GM10266 (cell line): ENCODE measurements around the gene OPRL1.

Source experiments
- DNase-seq: peaks from one replicate; pipeline ENCODE4 v3.0.0; 2012; ENCODE audit errors: extremely low spot score
- CTCF ChIP-seq: IDR thresholded peaks from 2 replicates; pipeline ENCODE4 v1.5.1; 2012; ENCODE audit warnings: mild to moderate bottlenecking, low read depth; ENCODE audit not compliant: control insufficient read depth, insufficient read depth; ENCODE audit errors: missing control alignments

The OPRL1 gene

GRCh38 chr20:64080013-64080812 is at the start of gene OPRL1:
Gene OPRL1 (plus strand): TSS chr20:64080082. CDS start chr20:64092721, 12,639 bp downstream.
- no peak for TF ChIP-seq CTCF
- DNase-seq, result no peak

GRCh38 chr20:64030371-64031134 is 49.3 kb upstream of the OPRL1 start:
- TF ChIP-seq CTCF, result no peak
- DNase-seq, result no peak

- no peak for TF ChIP-seq CTCF
- DNase-seq, result no peak
Observed at GRCh38 chr20:64031822-64032314, 48.0 kb upstream of the OPRL1 start.

- TF ChIP-seq CTCF, result no peak
Observed at GRCh38 chr20:64032706-64033624, 46.9 kb upstream of the OPRL1 start.

GRCh38 chr20:64033981-64034493 is 45.8 kb upstream of the OPRL1 start:
- no peak for TF ChIP-seq CTCF
- DNase-seq, result no peak

More at GRCh38 chr20:64032706-64033624, 46.9 kb upstream of the OPRL1 start:
- DNase-seq, result no peak

GRCh38 chr20:64035066-64035932 is 44.6 kb upstream of the OPRL1 start:
- TF ChIP-seq CTCF, result no peak
- no peak for DNase-seq
